Activated T-cell treated with anti-CD3 and anti-CD28 coated beads for 48 hours (primary cell): ENCODE data around the gene DSPP.

Source experiments
- DNase-seq: peaks from one replicate; pipeline ENCODE4 v3.0.0-alpha.2; 2020; ENCODE audit warnings: low read depth

DSPP gene

DNA sequence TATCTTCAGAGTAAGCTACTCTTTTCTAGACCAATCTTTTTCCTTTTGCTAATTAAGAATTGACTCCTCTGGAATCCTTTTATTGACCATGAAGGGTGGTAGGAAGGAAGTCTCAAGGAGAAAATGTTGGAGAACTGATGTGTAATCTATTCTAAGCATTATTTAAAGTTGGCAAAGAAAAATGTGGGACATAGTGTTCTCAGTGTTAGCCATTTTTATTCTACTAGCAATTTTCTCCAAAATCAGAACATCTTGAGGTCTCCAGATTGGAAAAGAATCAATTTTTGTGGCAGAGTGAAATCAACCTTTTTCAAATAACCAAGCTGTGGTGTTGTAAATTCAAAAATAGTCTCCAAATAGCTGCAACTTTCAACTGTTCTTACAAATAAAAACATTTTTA, 23.3 kb downstream of the DSPP start:
- no peak for DNase-seq

GRCh38 chr4:87632469-87632868, 24.1 kb downstream of the DSPP start:
- no peak for DNase-seq

DNA sequence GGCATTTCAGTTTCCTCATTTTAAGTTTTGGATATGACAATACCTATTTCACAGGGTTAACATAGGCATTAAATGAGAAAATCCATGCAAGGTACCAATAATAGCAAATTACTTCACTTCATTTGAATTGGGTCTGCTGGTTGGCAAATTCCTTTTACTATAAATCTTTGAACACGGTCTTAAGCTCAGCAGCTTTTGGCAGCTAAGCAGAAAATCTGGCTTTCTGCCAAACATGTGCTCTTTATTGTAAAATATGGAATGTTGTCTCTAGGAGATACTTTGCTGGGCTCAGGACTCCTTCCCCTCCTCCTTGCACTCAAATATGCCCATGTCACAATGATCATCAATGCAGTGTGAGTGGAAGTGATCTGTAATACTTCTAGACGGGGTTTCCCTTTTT, 24.9 kb downstream of the DSPP start:
- no peak for DNase-seq

DNA sequence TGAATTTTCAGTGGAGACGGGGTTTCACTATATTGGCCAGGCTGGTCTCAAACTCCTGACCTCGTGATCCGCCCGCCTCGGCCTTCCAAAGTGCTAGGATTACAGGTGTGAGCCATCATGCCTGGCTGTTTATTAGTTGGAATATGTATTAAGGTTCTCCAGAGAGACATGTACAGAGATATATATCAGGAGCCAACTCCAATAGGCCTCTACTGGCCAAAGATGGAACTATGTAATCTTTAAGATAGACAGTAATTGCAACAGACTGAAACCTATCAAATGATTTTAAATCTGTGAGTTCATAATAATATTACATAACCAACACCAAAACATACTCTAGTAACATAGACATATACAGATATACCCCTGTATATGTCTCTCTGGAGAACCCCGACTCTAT, 36.0 kb downstream of the DSPP start:
- DNase-seq: no peak

GRCh38 chr4:87649980-87650379, 41.7 kb downstream of the DSPP start, which contains the start of gene DMP1:
Gene DMP1, plus strand, starts transcription at chr4:87650280. Its CDS starts 6,213 bp downstream, at chr4:87656493.
- no peak for DNase-seq

DNA sequence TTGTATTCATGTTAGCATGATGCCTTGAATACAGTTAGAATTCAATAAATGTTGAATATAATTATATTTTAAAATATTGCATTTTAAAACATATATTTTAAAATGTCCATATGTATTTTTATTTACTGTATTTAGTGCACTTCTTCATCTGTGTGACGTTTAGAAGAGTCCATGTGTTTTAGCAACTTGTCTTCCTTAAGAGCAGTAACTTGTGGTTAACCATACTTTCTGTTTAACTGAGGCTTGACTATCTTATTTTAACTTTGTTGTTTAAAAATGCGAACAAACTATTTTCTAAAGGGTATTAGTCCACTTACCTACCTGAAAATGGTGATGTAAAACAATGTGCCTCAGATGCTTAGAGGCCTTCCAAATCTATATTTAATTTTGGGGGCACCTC, 42.6 kb downstream of the DSPP start:
- DNase-seq: no peak

DNA sequence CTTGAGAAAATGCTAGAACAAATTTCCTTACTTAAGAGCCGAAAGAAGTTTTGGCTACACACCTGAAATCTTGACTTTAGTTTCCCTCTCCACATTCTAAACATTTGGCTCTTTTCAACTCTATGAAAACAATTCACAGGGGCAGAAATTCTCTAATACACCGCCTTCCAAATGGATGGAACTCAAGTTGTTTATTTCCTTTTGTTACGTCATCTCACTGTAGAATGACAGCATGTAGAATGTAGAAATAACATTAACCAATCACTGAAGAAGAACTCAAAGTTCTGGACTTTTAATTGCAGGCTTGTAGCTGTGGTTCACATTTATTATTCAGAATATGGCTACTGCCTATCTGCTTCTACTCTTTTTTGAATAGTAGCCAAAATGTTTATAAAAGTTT, 43.6 kb downstream of the DSPP start:
- DNase-seq: no peak

DNA sequence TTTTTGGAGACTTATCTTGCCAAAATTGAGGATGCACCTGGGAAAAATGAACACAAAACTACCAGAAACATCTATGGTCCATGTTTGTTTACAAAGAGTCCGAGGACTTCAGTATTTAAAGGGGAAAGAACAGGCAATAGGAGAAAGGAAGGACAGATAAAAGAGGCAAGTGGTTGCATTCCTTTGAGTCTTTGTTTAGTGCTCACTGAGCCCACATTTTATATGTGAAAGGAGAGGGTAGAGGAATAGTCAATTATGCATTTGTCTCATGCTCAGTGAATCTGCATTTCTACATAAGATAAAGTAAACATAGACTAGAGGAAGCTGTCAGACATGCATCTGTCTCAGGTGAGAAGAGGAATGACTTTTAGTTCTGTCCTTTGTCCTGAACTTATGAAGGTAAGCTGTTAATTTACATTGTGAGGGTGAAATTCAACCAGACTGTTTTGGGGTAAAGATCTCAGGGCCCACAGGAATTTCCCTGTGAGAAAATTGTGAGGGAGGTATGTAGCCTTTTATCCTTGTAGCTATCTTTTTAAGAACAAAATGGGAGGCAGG, 46.2 kb downstream of the DSPP start:
- DNase-seq: no peak

DNA sequence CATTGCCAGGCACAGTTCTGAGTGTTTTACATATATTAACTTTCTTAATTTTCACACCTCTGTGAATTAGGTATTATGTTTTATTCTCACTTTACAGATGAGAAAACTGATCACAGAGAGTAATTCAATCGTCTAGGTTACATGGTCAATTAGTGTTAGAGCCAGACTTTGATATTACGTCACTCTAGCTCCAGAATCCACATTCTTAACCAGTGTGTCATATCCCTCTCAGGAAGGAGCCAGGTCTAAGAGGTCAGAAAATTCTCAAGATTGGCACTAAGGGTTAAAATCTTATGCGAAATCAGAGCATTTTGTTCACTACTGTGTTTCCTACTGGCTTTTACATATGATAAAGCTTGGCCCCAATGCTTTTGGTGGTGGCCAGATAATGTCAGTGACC, 49.2 kb downstream of the DSPP start:
- DNase-seq: no peak

GRCh38 chr4:87659247-87659931, 51.1 kb downstream of the DSPP start:
- no peak for DNase-seq

- DNase-seq: no peak
Measured at GRCh38 chr4:87662871-87663270, 54.5 kb downstream of the DSPP start.
